PC-9 (cell line): ENCODE data around the gene BORCS5. TPM values are rescaled to one million over a fixed set of nuclear protein-coding genes. Genes with fewer than 3 reads are reported as not detected.

Experiments used
- BruUV-seq: library from RNA; stranded (reverse); fragments of 400-500 nt; replicated peaks from 2 replicates; lab custom pipeline; 2021; lab: Mats Ljungman, UMichigan
- CTCF ChIA-PET: fragments of 300-600 bp; sonication (Branson Sonifier 250); formaldehyde crosslinking; loops from one replicate; lab custom pipeline; 2022; ENCODE audit warnings: antibody characterized with exemption; lab: Charles Lee
- POLR2A ChIA-PET: fragments of 300-600 bp; sonication (Branson Sonifier 250); formaldehyde crosslinking; loops from one replicate; lab custom pipeline; 2022; ENCODE audit warnings: antibody characterized with exemption; ENCODE audit not compliant: unreplicated experiment; lab: Charles Lee
- DNase-seq, 2 experiments: peaks; one replicate each; pipeline versions ENCODE4 v3.0.0 to v3.0.0-alpha.2; 2015 to 2022; ENCODE audit warnings: mixed read lengths in 1 of 2
- H2AFZ ChIP-seq: fragments of 200-600 bp; sonication (generic); 2 replicates; pipeline ENCODE4 v1.8.1; 2017; ENCODE audit warnings: antibody characterized with exemption
- H3F3A ChIP-seq: fragments of 200-600 bp; sonication (generic); 2 replicates; pipeline ENCODE4 v1.8.1; 2017; ENCODE audit warnings: antibody characterized with exemption, mild to moderate bottlenecking, low read depth; ENCODE audit not compliant: insufficient read depth
- H3K27ac ChIP-seq: fragments of 200-600 bp; sonication (generic); 2 replicates; pipeline ENCODE4 v1.6.1; 2016; ENCODE audit warnings: mixed run types
- H3K27me3 ChIP-seq: fragments of 200-600 bp; sonication (generic); 2 replicates; pipeline ENCODE4 v1.6.1; 2016; ENCODE audit warnings: low read depth, mixed run types; ENCODE audit not compliant: insufficient read depth
- H3K36me3 ChIP-seq: fragments of 200-600 bp; sonication (generic); 2 replicates; pipeline ENCODE4 v1.6.1; 2016; ENCODE audit warnings: low read depth, mixed run types
- H3K4me1 ChIP-seq: fragments of 200-600 bp; sonication (generic); replicated peaks from 2 replicates; pipeline ENCODE4 v1.6.1; 2016; ENCODE audit warnings: mixed run types; ENCODE audit not compliant: insufficient read depth
- H3K4me2 ChIP-seq: fragments of 200-600 bp; sonication (generic); 2 replicates; pipeline ENCODE4 v1.6.1; 2017; ENCODE audit warnings: mixed run types
- H3K4me3 ChIP-seq: fragments of 200-600 bp; sonication (generic); 2 replicates; pipeline ENCODE4 v1.6.1; 2016; ENCODE audit warnings: mixed run types
- H3K79me2 ChIP-seq: fragments of 200-600 bp; sonication (generic); 2 replicates; pipeline ENCODE4 v1.6.1; 2017; ENCODE audit warnings: low read depth, mixed run types
- H3K9me2 ChIP-seq: fragments of 200-600 bp; sonication (generic); 2 replicates; pipeline ENCODE4 v1.8.1; 2017; ENCODE audit warnings: mild to moderate bottlenecking; ENCODE audit not compliant: insufficient read depth
- H3K9me3 ChIP-seq: fragments of 200-600 bp; sonication (generic); 2 replicates; pipeline ENCODE4 v1.8.1; 2016; ENCODE audit warnings: low read depth; ENCODE audit not compliant: insufficient read depth
- H4K20me1 ChIP-seq: fragments of 200-600 bp; sonication (generic); 2 replicates; pipeline ENCODE4 v1.8.1; 2017; ENCODE audit not compliant: insufficient read depth
- EZH2 ChIP-seq: fragments of 200-600 bp; sonication (generic); IDR thresholded peaks from 2 replicates; pipeline ENCODE4 v1.8.0; 2017; ENCODE audit warnings: antibody characterized with exemption, low read depth
- intact Hi-C: fragments of 100-400 bp; cut with micrococcal nuclease; formaldehyde crosslinking; loops from one replicate; pipeline ENCODE4 v1.10.0; 2022; ENCODE audit not compliant: unreplicated experiment
- total RNA-seq: library from RNA; stranded (reverse); gene quantifications from 2 replicates; pipeline ENCODE4 v1.2.3, GENCODE V29; 2021
- TF ChIP-seq, protein P1 (sequence below): fragments of 200-600 bp; sonication (generic); conservative IDR thresholded peaks from 2 replicates; pipeline ENCODE4 v1.6.1; 2017; ENCODE audit warnings: mixed run types, antibody characterized with exemption, mild to moderate bottlenecking, moderate library complexity

The BORCS5 gene
- total RNA-seq, 1 experiment from 2014 or later, result 19.7 TPM

DNA sequence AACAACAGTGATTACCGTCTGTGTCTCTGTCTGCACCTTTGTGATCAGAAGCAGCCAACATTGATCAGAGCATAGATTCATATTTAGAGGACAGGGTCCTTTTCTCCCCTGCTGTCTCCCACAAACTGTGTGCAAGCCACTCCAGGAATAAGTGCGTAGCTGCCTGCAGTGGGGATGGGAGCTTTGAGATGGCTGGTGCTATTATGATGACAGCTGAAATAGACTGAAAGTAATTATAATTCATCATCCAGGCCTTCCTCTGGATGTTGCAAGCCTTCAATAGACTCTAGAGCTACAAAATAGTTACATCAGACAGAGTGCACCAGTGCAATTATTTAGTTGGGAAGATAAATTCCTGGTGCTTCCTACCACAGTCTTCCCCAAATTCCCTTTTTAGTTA lies 68.1 kb downstream of the BORCS5 start:
- CTCF ChIA-PET, result no interaction called here
- H3F3A ChIP-seq, result no peaks in the 10 kb centered on the region
- no TSS peak for BruUV-seq

DNA sequence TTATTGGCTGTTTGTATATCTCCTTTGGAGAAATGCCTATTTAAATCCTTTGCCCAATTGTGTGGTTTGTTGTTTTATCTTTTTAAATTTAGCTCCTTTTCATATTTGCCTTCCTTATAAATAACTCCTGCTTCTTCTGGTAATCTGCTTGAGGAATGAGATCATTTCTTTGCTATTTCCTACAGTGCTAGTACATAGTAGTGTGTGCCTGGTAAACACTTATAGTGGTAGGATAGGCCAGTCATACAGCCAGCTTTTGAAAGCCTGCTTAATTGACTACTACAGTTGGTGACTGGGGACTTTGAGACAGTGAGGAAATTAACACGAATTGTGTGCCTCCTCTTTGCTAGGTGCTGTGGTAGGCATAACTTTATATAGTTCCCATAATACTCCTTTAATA lies 68.7 kb downstream of the BORCS5 start:
- Histone ChIP-seq H3K9me2 (no peaks in the 10 kb centered on the region), H3K4me3 (no peak overlapping the region), H2AFZ (no peak overlapping the region), H4K20me1 (no peaks in the 10 kb centered on the region), H3K36me3 (no peaks in the 10 kb centered on the region), H3K27ac (no peak overlapping the region), H3K4me1 (no peaks in the 10 kb centered on the region), H3K9me3 (peaks cover 13% of the 10 kb centered on the region), H3K4me2 (no peak overlapping the region), H3F3A (no peaks in the 10 kb centered on the region), H3K27me3 (no peaks in the 10 kb centered on the region), H3K79me2 (no peaks in the 10 kb centered on the region)
- intact Hi-C loops, result no loop called here
- TF ChIP-seq, protein P1, sequence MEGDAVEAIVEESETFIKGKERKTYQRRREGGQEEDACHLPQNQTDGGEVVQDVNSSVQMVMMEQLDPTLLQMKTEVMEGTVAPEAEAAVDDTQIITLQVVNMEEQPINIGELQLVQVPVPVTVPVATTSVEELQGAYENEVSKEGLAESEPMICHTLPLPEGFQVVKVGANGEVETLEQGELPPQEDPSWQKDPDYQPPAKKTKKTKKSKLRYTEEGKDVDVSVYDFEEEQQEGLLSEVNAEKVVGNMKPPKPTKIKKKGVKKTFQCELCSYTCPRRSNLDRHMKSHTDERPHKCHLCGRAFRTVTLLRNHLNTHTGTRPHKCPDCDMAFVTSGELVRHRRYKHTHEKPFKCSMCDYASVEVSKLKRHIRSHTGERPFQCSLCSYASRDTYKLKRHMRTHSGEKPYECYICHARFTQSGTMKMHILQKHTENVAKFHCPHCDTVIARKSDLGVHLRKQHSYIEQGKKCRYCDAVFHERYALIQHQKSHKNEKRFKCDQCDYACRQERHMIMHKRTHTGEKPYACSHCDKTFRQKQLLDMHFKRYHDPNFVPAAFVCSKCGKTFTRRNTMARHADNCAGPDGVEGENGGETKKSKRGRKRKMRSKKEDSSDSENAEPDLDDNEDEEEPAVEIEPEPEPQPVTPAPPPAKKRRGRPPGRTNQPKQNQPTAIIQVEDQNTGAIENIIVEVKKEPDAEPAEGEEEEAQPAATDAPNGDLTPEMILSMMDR, result no peak
- no peak for TF ChIP-seq EZH2
- ChIA-PET CTCF (no interaction called here), POLR2A (no interaction called here)
- DNase-seq, result no peak
- no TSS peak for BruUV-seq

More for the DNA sequence above, 68.1 kb downstream of the BORCS5 start:
- no peaks in the 10 kb centered on the region for H3K27me3 ChIP-seq
- no peak for DNase-seq
- H3K4me1 ChIP-seq, result no peaks in the 10 kb centered on the region
- no peaks in the 10 kb centered on the region for H4K20me1 ChIP-seq
- H3K9me3 ChIP-seq, result peaks cover 13% of the 10 kb centered on the region
- H3K4me3 ChIP-seq, result no peak overlapping the region
- POLR2A ChIA-PET, result no interaction called here
- no peaks in the 10 kb centered on the region for H3K9me2 ChIP-seq
- H3K4me2 ChIP-seq, result no peak overlapping the region
- H3K27ac ChIP-seq, result no peak overlapping the region
- TF ChIP-seq EZH2, result no peak
- TF ChIP-seq, protein P1, result no peak
- H3K79me2 ChIP-seq, result no peaks in the 10 kb centered on the region
- no peak overlapping the region for H2AFZ ChIP-seq
- H3K36me3 ChIP-seq, result no peaks in the 10 kb centered on the region
- intact Hi-C loops, result no loop called here

DNA sequence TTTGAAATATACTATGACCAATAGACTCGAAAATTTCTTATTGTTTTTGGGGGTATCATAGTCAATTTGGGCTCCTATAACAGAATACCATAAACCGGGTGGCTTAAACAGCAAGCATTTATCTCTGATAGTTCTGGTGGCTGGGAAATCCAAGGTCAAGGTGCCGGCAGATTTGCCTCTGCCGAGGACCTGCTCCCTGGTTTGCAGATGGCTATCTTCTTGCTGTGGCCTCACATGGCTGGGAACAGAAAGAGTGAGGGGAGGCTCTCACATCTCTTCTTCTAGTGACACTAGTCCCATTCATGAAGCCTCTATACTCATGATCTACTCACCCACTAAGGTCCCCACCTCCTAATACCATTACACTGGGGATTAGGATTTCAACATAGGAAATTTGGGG lies 70.7 kb downstream of the BORCS5 start:
- CTCF ChIA-PET, result no interaction called here
- BruUV-seq, result no TSS peak
- H3K9me3 ChIP-seq, result peaks cover 13% of the 10 kb centered on the region
- no peak overlapping the region for H3K4me2 ChIP-seq
- no peak overlapping the region for H3K27ac ChIP-seq
- H3K9me2 ChIP-seq, result no peaks in the 10 kb centered on the region
- no peak overlapping the region for H2AFZ ChIP-seq
- intact Hi-C loops, result no loop called here
- no peaks in the 10 kb centered on the region for H3K36me3 ChIP-seq
- no peaks in the 10 kb centered on the region for H4K20me1 ChIP-seq
- H3F3A ChIP-seq, result peaks cover 7% of the 10 kb centered on the region
- no peaks in the 10 kb centered on the region for H3K79me2 ChIP-seq
- peaks cover 12% of the 10 kb centered on the region for H3K4me1 ChIP-seq
- H3K27me3 ChIP-seq, result no peaks in the 10 kb centered on the region
- TF ChIP-seq, protein P1, result no peak
- TF ChIP-seq EZH2, result no peak
- H3K4me3 ChIP-seq, result no peak overlapping the region
- DNase-seq, result no peak
- POLR2A ChIA-PET, result interaction anchor here (0.7 kb wide), 1 partner anchor 58 kb away, joined by 3 read pairs; no protein-coding TSS in a partner anchor
